ENCODE measurements around the gene TNFSF11.

The TNFSF11 gene

DNA sequence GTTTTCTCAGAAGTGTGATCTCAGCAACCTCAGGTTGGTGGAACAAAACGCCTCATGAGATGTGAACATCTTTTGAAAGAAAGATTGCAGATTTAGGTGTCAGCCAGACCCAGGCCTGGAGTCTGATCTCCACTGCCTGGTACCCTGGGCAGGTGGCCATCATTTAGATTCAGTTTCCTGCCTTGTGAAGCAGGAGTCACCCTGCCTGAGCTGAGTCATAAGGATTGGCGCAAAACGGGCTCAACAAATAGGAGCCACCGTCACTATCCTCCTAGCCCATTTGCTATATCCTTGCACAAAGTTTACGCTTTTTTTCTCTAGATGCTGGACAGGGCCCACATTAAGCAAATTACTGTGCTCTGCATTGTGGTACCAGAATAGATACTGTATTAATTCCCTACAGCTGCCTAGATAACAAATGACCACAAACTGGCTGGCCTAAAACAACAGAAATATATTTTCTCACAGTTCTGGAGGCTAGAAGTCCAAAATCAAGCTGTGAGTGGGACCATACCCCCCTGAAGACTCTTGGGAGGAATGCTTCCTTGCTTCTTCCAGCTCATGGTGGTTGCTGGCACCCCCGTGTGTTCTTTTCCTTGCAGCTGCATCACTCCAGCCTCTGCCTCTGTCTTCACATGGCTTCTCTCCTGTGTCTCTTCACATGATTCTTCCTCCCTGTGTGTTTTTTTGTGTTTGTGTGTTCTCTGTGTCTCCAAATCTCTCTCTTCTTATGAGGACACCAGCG lies 38.2 kb downstream of the TNFSF11 start:
- DNase-seq, result no peak

DNA sequence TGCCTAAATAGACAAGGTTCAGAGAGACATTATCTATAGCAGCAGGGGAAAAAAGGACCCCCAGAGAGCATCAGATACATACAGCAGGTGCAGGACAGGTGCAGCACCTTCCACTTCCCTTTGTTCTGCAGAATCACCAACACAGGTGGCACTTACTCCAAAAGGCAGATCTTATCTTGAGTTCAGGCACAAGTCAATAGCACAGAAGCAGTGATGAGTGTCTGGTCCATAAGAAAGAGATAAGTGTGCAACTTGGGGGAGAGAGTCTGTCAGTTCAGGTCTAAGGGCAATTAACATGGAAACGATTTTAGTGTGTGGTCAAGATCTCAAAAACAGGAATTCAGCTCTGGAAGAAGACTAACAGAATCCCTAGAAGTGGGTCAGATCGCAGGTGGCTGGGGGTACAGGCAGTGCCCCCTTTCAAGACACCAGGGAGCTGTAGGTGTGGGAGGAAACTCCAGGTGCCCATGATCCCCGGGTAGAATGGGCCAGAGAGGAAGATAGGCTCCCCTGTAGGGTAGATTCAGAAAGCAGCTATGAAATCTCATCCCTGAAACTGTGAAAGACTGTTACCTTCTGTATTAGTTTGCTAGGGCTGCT lies 40.6 kb downstream of the TNFSF11 start:
- DNase-seq, result no peak

- DNase-seq, result peak; percentile 67
These were observed 41.7 kb downstream of the TNFSF11 start for GRCh38 chr13:42615691-42616090.

GRCh38 chr13:42617221-42617620 lies 43.3 kb downstream of the TNFSF11 start:
- DNase-seq, result no peak

DNA sequence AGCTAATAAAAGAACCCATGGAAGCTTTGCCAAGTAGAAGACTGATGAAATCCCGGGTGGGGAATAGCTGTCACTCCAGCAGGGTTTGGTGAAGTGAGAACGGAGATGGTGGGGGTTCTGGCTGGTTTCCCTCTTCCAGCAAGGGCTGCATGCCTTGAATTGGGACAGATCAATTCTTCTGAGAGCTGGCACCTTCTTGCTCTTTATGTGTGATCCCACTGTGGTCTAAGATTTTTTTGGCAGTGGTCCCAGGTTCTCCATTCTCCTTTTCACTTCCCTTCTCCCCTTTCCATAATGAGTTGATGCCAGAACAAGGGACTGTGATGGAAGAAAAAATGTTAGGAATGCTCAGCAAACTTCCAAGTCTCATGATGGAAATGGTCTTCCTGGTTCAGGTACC lies 50.0 kb downstream of the TNFSF11 start:
- DNase-seq, result no peak

- no peak for DNase-seq
These were observed 51.7 kb downstream of the TNFSF11 start for GRCh38 chr13:42625611-42626010.

DNA sequence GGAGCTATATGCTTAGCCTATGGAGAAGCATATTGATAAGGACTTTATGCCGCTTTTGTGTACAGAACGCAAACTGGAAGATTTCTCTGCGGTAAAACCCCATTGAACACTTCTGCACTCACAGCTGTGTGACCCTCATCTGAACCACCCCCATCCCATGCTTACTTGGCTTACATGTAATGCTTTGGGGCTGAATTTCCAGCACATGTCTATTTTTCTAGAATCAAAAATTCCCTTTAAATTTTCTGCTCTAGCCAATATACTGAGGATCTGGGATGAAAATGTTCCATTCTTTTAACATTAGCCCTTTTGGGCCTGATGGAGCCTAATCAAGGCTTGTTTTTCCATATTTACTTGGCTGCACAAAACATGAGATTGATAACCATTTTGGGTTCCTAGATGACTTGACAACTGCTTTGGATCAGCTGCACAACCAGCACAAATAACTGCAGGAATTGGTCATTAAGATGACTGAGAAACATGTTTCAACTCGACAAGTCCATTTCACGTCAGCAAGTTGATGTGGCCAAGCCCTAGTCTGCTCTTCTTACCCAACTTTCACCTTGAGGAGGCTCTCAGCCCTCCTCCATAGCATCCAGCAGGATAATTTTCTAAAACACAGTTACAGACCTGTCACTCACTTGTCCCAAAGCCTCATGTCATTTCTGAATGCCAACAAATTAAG lies 52.4 kb downstream of the TNFSF11 start:
- no peak for DNase-seq

GRCh38 chr13:42628666-42629065 lies 54.7 kb downstream of the TNFSF11 start:
- no peak for DNase-seq

- DNase-seq, result no peak
These were observed 57.2 kb downstream of the TNFSF11 start for GRCh38 chr13:42631181-42631580.

DNA sequence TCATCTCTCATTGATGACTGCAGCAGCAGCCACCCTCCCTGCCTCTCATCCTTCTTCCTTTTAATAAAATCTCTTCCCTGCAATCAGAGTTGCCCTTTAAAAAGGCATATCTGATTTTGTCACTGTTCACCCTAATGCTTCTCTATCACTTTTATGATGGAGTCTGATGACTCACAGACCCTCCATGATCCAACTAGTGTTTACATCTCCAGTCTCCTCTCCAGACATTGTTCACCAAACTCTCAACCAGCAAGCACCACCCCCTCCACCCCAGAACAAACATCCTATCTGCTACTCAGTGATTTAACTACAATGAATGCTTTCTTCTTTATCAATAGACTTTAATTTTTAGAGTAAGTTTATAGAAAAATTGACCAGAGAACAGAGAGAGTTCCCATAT lies 59.5 kb downstream of the TNFSF11 start:
- DNase-seq, result no peak

DNA sequence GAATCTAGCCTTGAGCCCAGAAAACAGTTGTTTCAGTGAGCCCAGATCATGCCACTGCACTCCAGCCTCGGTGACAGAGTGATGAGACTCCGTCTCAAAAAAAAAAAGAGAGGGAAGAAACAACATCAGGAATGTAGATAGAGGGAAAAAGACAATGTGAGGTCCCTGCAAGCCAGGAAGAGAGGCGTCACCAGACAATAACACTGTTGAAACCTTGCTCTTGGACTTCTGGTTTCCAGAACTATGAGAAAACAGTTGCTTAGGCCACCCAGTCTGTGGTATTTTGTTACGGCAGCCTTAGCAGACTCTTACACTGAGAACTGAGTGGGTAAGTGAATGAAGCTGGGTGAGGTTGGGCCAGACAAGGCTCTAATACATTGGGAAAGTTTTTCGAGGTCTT lies 64.1 kb downstream of the TNFSF11 start:
- DNase-seq, result no peak

- no peak for DNase-seq
These were observed 64.9 kb downstream of the TNFSF11 start for GRCh38 chr13:42638886-42639285.

DNA sequence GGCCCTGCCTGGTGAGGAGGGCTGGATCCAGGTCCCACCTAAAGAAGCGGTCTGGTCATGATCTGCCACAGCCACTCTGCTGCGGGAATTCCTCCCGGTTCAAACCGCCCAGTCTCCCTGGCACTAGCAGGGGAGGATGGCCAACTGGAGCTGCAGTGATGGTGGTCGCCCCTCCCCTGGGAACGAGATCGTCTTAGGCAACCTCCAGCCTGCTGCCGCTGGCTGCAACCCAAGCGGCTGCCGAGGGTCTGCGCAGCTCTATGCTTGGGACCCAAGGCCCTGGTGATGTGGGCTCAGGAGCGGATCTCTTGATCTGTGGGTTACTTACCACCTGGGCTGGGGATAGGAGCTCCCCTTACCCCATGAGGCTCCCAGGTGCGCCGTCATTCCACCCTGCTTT lies 69.1 kb downstream of the TNFSF11 start:
- DNase-seq, result no peak

DNA sequence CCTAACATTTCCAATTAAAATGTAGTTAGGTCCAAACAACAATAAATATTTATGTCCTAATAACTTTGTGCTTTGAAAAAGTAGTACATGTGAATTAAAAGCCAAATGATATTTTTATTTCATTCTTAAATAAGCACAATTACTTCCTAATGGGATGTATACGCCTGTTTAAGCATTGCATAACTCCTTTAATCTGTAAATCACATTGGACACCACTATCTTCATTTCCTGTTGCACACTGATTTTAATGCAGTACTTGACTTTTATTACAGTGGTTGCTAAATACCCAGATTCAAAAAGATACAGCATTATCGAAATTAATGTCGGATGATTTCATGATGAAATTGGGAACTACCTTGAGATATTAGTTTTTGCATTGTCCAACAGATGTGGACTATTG lies 70.9 kb downstream of the TNFSF11 start:
- DNase-seq, result no peak

DNA sequence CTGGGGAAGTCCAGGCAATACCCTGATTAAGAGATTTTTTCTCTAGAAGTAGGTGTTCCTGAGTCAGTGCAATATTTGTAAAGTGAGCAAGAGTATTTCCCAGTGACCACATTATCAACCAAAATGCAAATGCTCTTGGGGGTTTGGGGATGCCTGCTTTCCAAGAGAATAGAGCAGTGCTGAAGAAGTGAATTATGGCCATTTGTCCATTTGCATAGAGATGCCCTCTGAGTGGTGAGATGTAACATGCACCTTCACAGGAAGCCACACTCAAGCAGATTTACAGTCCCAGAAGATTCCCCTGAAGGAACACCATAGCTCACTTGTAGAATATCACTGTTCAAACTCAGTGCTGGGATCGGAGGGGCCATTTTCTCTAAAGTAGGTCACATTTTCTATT lies 71.8 kb downstream of the TNFSF11 start:
- no peak for DNase-seq

- no peak for DNase-seq
These were observed 75.2 kb downstream of the TNFSF11 start for GRCh38 chr13:42649141-42649540.

DNA sequence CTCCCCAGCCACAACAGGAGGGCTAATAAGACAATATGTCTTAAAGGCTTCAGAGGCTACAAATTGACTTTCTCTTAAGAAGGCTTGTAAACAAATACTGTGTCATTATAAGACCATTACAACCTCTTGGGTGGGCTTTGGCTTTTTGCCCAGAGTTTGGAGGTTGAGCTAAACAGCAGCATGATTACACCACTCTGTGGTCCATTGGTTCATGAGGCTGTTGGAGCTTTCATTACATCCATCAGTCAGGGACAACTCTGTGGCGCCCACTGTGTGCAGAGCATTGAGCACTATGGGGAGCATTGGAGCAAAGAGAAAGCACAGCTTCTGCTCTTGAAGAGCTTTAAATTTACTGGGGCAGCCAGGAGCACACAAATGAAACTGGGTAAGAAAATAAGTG lies 75.9 kb downstream of the TNFSF11 start:
- no peak for DNase-seq

GRCh38 chr13:42650506-42650905 lies 76.6 kb downstream of the TNFSF11 start:
- DNase-seq, result no peak

DNA sequence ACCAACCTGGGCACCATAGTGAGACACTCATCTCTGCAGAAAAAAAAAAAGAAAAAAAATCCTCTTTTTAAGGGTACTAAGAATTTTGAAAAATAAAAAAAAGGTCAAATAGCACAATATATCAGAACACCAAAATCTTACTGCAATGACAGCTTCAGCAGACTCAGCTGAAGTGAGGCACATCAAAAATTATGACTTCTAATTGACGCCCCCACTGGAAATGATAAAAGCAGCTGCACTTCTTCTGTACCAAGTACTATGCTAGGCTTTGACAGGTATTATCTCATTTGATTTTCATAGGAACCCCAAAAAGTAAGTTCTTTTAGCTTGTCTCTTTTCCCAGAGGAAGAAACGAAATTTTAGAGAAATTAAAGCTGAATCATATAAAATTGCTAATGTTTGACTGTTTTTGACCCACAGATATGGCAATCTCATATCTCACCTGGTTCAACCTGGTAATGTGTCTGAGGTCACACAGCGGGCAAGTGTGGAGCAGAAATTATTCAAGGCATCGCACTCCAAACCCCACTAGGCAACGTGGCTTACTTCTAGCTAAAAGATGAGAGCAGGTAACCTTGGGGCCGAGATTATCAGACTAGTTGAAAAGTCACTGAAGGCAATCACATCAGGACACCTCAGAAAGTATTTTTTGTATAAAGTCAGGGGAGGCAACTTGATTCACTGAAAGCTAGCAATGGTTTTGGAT lies 78.1 kb downstream of the TNFSF11 start:
- no peak for DNase-seq

- DNase-seq, result peak; percentile 70
These were observed 78.9 kb downstream of the TNFSF11 start for GRCh38 chr13:42652642-42653415.

- DNase-seq, result no peak
These were observed 79.7 kb downstream of the TNFSF11 start for GRCh38 chr13:42653679-42654078.

DNA sequence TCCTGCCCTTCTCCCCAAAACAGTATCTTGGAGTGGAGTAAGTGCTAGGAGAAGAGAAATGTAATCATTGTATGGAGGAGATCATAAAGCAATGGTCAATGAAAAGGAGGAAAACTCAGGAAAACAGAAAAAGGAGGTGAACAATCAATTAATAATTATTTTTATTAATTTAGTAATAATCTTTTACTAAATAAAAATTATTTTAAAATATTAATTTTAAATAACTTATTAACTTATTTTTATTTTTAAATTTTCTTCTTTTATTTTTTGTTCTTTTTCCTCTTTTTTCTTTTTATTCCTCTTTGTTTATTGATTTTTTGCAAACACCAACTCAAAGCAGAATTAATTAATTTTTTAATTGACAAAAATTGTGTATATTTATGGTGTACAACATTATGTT lies 80.3 kb downstream of the TNFSF11 start:
- no peak for DNase-seq

DNA sequence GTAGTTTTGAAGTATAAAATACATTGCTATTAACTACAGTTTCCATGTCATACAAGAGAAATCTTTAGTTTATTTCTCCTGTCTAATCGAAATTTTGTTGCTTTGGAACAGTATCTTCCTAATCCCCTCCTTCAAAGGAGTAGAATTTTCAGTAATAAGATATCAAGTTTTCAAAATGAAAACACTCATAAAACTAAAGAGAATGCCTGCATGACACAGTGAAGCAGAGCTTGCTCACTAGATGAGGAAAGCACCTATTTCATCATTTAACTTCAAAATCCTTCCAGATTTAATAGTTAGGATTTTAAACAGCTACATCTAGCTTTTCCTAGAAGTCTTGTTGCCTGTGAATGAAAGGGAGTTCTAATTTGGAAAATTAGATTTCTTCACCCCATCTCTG lies 80.8 kb downstream of the TNFSF11 start:
- DNase-seq, result no peak
